ENCODE data around the gene TNFRSF18.

- TF ChIP-seq CTCF (IDR thresholded peaks at IDR 0.05; ENCODE audit: poor library complexity, severe bottlenecking) (no peak), POLR2AphosphoS5 (IDR thresholded peaks at IDR 0.05) (no peak), SMC3 (conservative IDR thresholded peaks at IDR 0.05; ENCODE audit: poor library complexity) (no peak)
These were observed 33.2 kb downstream of the TNFRSF18 start for GRCh38 chr1:1173061-1173792.

Measured in neural cell (in vitro differentiated cells).